Heart right ventricle (tissue), 16 donors: ENCODE measurements around the gene RALGAPA1. TPM values are rescaled to one million over a fixed set of nuclear protein-coding genes. Genes with fewer than 3 reads are reported as not detected.
"Not testable (repeated sequence)": the region's sequence is repeated elsewhere in the genome, so short reads cannot be mapped to it uniquely, and the experiment has no call there.

ENCODE experiments used
- ATAC-seq, 8 donors: fragments of 200-7000 bp; cut with Tn5 transposase; one replicate each; pipeline ENCODE4 v1.9.1; 2020; ENCODE audit warnings: mild to moderate bottlenecking in 8 of 8, moderate library complexity in 8 of 8, moderate number of reproducible peaks in 1 of 8
- DNase-seq, 2 donors: peaks; one replicate each; pipeline ENCODE4 v3.0.0-alpha.2; 2020
- H3K27ac ChIP-seq, 10 donors: fragments of 200-600 bp; sonication (generic) in 2 of 10; one replicate each; pipeline versions ENCODE4 v1.5.0 to v1.8.0; 2020 to 2022; ENCODE audit warnings: mild to moderate bottlenecking in 3 of 10
- H3K27me3 ChIP-seq, 7 donors: fragments of 200-600 bp; one replicate each; pipeline ENCODE4 v1.8.0; 2021 to 2022; ENCODE audit warnings: mild to moderate bottlenecking in 2 of 7
- H3K36me3 ChIP-seq, 9 donors: fragments of 200-600 bp; sonication (generic) in 1 of 9; one replicate each; pipeline versions ENCODE4 v1.5.0 to v1.8.0; 2020 to 2022; ENCODE audit warnings: mild to moderate bottlenecking in 2 of 9
- H3K4me1 ChIP-seq, 9 donors: fragments of 200-600 bp; sonication (generic) in 1 of 9; one replicate each; pipeline versions ENCODE4 v1.5.0 to v1.8.0; 2020 to 2022; ENCODE audit warnings: mild to moderate bottlenecking in 4 of 9
- H3K4me3 ChIP-seq, 10 donors: fragments of 200-600 bp; sonication (generic) in 2 of 10; one replicate each; pipeline versions ENCODE4 v1.5.0 to v1.8.0; 2020 to 2022; ENCODE audit warnings: mild to moderate bottlenecking in 7 of 10, moderate library complexity in 2 of 10
- H3K9me3 ChIP-seq, 11 donors: fragments of 200-600 bp in 10 of 11; sonication (generic) in 2 of 11; one replicate each; pipeline versions ENCODE4 v1.5.0 to v1.8.0; 2013 to 2022; ENCODE audit warnings: mild to moderate bottlenecking in 2 of 11, control low read depth in 1 of 11, moderate library complexity in 1 of 11
- WGBS, 2 donors: extraction: QIAGEN DNeasy Blood & Tissue Kit; methylation state at CpG; one replicate each; pipeline ENCODE4 v1.1.7; 2013; ENCODE audit warnings: inconsistent platforms in 1 of 2; 5-methylcytosine and 5-hydroxymethylcytosine counted together
- intact Hi-C, 10 donors: fragments of 100-400 bp; cut with DNase I; formaldehyde crosslinking; loops; one replicate each; pipeline versions ENCODE4 v1.11.1 to v1.14.2; 2022
- polyA plus RNA-seq, 2 donors: library from polyadenylated mRNA; stranded (reverse); fragments of 200-250 nt; gene quantifications; one replicate each; pipeline ENCODE4 v1.2.3, GENCODE V29; 2013
- total RNA-seq, 10 donors: library from RNA; stranded (reverse); fragmentation: NEBNext Ultra II Directional in 3 of 10; extraction: Animal tissue kit (Norgen Biotek cat#: 25700) in 3 of 10; gene quantifications; one replicate each; pipeline versions ENCODE4 v1.2.1 to v1.2.4, GENCODE V29; 2021 to 2023
- TF ChIP-seq, protein P1 (sequence below), 9 donors: fragments of 200-600 bp; sonication (generic) in 2 of 9; IDR thresholded peaks; one replicate each; pipeline versions ENCODE4 v1.5.0 to v1.8.0; 2021 to 2022; ENCODE audit warnings: antibody characterized with exemption in 9 of 9, mild to moderate bottlenecking in 5 of 9, moderate library complexity in 1 of 9
- donor health status: Arrhythmogenic right ventricular cardiomyopathy.
- donor health status: ischemic (EF 13 %, LVEDD 7.1; RV severe dilation, severe dysfunction).
- donor health status: healthy with polysubstance abuse.
- donor health status: DM: no; HTN: yes; CAD: no.
- donor health status: DM: no; HTN: no; CAD: no.
- donor health status: ischemic (EF 25% LVEDD 6.9; RV normal size, moderate dysfunction).
- donor health status: ischemic (EF 25% LVEDD 5.7; RV mildly dilated, moderate dysfunction).
- donor health status: healthy.
- donor health status: DM: yes; HTN: yes; CAD: no.
- donor health status: Ischemic cardiomyopathy.
- donor health status: ischemic (EF 35%, LVEDD 5.7; RV mildly dilated, moderate dysfunction).
- donor health status: nonischemic (EF 11% LVEDD 7.7; RV severe dilation, severe dysfunction).
- donor health status: DM: yes; HTN: yes; CAD: no.
- donor health status: PGD.
- donor health status: ischemic (EF 29% LVEDD 5.4; RV normal size, mild dysfunction).
- donor health status: nonischemic (EF 23%, LVEDD 6.1; RV moderate dilation, normal function).

The RALGAPA1 gene
- total and polyA plus RNA-seq, 12 donors: 7.9 to 43.6 (median 35.3) TPM

DNA sequence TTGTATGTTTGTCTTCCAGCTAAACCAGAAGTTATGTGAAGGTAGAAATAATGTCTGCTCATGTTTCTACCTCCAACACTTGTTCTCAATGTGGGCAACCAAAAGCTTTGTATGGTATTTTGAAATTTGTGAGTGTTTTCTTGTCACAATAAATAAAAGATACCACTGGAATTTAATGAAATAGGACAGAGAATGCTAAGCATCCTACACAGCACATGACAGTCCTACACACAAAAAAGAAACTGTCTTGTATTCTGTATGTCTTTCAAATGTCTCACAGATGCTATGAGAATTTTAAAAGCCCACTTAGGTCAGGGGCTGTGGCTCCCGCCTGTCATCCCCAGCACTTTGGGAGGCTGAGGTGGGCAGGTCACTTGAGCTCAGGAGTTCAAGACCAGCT, 68.9 kb downstream of the RALGAPA1 start:
- peaks cover 0 to 99% (median 30%) of the 10 kb centered on the region in 9 donors for H3K36me3 ChIP-seq
- 98 to 100% methylated on average over 1 of the region's 1 CpG for WGBS, 2 donors
- intact Hi-C loops: no loop called here

DNA sequence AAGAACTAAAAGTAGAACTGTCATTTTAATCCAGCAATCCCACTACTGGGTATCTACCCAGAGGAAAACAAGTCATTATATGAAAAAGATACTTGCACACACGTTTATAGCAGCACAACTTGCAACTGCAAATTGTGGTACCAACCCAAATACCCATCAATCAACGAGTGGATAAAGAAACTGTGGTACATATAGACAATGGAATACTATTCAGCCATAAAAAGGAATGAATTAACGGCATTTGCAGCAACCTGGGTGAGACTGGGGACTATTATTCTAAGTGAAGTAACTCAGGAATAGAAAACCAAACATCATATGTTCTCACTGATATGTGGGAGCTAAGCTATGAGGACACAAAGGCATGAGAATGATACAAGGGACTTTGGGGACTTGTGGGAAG, 73.9 kb downstream of the RALGAPA1 start:
- H3K27ac ChIP-seq, DNase-seq, H3K27me3 ChIP-seq, H3K4me3 ChIP-seq, H3K4me1 ChIP-seq, intact Hi-C loops, ATAC-seq: not testable (repeated sequence)
- peaks cover 0 to 13% (median 0%) of the 10 kb centered on the region in 11 donors for H3K9me3 ChIP-seq
- WGBS, 2 donors: 88 to 96% methylated on average over 3 of the region's 3 CpGs
- H3K36me3 ChIP-seq: peaks cover 0 to 83% (median 24%) of the 10 kb centered on the region in 9 donors

More for the DNA sequence above, 68.9 kb downstream of the RALGAPA1 start:
- TF ChIP-seq, protein P1, sequence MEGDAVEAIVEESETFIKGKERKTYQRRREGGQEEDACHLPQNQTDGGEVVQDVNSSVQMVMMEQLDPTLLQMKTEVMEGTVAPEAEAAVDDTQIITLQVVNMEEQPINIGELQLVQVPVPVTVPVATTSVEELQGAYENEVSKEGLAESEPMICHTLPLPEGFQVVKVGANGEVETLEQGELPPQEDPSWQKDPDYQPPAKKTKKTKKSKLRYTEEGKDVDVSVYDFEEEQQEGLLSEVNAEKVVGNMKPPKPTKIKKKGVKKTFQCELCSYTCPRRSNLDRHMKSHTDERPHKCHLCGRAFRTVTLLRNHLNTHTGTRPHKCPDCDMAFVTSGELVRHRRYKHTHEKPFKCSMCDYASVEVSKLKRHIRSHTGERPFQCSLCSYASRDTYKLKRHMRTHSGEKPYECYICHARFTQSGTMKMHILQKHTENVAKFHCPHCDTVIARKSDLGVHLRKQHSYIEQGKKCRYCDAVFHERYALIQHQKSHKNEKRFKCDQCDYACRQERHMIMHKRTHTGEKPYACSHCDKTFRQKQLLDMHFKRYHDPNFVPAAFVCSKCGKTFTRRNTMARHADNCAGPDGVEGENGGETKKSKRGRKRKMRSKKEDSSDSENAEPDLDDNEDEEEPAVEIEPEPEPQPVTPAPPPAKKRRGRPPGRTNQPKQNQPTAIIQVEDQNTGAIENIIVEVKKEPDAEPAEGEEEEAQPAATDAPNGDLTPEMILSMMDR (IDR thresholded peaks at IDR 0.05): no peak
- H3K4me1 ChIP-seq: no peaks in the 10 kb centered on the region
- H3K27ac ChIP-seq: no peak overlapping the region
- H3K9me3 ChIP-seq: no peaks in the 10 kb centered on the region
- ATAC-seq (no peak), DNase-seq (no peak)
- H3K27me3 ChIP-seq: no peaks in the 10 kb centered on the region
- H3K4me3 ChIP-seq: no peak overlapping the region

DNA sequence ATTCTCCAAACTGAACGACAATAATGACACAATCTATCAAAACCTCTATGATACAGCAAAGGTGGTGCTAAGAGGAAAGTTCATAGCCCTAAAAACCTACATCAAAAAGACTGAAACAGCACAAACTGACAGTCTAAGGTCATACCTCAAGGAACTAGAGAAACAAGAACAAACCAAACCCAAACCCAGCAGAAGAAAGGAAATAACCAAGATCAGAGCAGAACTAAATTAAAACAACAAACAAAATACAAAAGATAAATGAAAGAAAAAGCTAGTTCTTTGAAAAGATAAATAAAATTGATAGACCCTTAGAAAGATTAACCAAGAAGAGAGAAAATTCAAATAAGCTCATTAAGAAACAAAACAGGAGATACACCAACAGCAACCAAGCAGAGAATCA, 75.6 kb downstream of the RALGAPA1 start:
- H3K36me3 ChIP-seq: peaks cover 0 to 83% (median 24%) of the 10 kb centered on the region in 9 donors
- intact Hi-C loops, H3K27me3 ChIP-seq, H3K4me3 ChIP-seq, H3K27ac ChIP-seq, H3K4me1 ChIP-seq, ATAC-seq, DNase-seq: not testable (repeated sequence)
- WGBS, 2 donors: 98 to 100% methylated on average over 1 of the region's 1 CpG
- H3K9me3 ChIP-seq: peaks cover 0 to 13% (median 0%) of the 10 kb centered on the region in 11 donors

DNA sequence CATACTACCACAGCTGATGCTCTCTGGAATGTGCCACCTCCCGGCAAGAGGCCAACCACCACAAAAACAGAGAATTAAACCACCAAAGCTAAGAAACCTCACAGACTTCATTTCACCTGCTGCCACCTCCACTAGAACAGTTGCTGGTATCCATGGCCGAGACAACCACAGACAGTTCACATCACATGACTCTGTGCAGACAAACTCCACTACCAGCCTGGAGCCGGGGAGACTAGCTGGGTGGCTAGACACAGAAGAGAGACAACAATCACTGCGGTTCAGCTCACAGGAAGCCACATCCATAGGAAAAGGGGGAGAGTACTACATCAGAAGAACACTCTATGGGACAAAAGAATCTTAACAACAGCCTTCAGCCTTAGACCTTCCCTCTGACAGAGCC, 78.2 kb downstream of the RALGAPA1 start:
- H3K27me3 ChIP-seq: no peaks in the 10 kb centered on the region

DNA sequence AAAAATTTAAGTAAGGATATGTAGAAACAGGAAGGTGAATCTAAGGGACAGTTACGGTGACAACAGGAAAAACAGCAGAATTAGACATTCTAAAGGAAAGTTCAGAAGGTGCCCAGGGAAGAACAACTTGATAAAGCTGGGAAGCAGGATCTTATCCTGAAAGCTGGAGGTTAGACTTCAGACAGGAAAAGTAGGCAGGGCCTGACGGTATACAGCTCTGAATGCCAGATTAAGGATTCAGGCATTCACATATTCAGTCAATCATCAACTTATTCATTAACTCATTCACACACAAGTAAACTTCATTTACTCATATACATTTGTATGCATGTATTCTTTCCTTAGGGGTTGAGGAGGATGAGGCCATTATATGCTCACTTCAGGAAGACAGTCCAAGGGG, 81.3 kb downstream of the RALGAPA1 start:
- DNase-seq: no peak
- WGBS, 2 donors: 88 to 89% methylated on average over 2 of the region's 2 CpGs
- Histone ChIP-seq H3K27me3 (no peaks in the 10 kb centered on the region), H3K36me3 (peaks cover 0 to 77% (median 11%) of the 10 kb centered on the region in 9 donors), H3K27ac (no peak overlapping the region), H3K4me1 (no peaks in the 10 kb centered on the region), H3K9me3 (no peaks in the 10 kb centered on the region), H3K4me3 (no peak overlapping the region)
- TF ChIP-seq, protein P1 (IDR thresholded peaks at IDR 0.05): no peak
- intact Hi-C loops: no loop called here
- ATAC-seq: no peak

More for the DNA sequence above, 78.2 kb downstream of the RALGAPA1 start:
- Histone ChIP-seq H3K4me3 (no peak overlapping the region), H3K36me3 (peaks cover 0 to 83% (median 14%) of the 10 kb centered on the region in 9 donors), H3K9me3 (peaks cover 0 to 13% (median 0%) of the 10 kb centered on the region in 11 donors), H3K4me1 (no peaks in the 10 kb centered on the region), H3K27ac (no peak overlapping the region)
- DNase-seq (no peak), ATAC-seq (no peak)
- WGBS, 2 donors: 94 to 97% methylated on average over 4 of the region's 4 CpGs
- TF ChIP-seq, protein P1 (IDR thresholded peaks at IDR 0.05): no peak
- intact Hi-C loops: no loop called here
